ENCODE data around the gene DOCK2. TPM values are rescaled to one million over a fixed set of nuclear protein-coding genes. Genes with fewer than 3 reads are reported as not detected.

DOCK2 gene
- total and polyA plus RNA-seq, 9 of the 15 experiments (the other 6 are each of a cell fraction or from before 2014, with no cell fraction given): 4.5 to 42.6 (median 20.5) TPM

GRCh38 chr5:170117736-170118135 is 480.7 kb downstream of the DOCK2 start (continued):
- TF ChIP-seq MAFF (IDR thresholded peaks at IDR 0.05; ENCODE audit: low read length) (no peak), EGR1 (conservative IDR thresholded peaks at IDR 0.05) (no peak), CREB5 (CRISPR knock-in tag; IDR thresholded peaks at IDR 0.05) (no peak), PML (IDR thresholded peaks at IDR 0.05; ENCODE audit: low read length) (no peak), ATF1 (CRISPR knock-in tag; IDR thresholded peaks at IDR 0.05) (no peak), ATF1 (tag; IDR thresholded peaks at IDR 0.05) (no peak)

GRCh38 chr5:170120576-170120975 is 483.5 kb downstream of the DOCK2 start:
- ATAC-seq (no peak), DNase-seq (ENCODE audit: extremely low read depth in 1 of 4, low spot score in 3 of 4) (peak in 1 of 4 experiments; percentile 4), FAIRE-seq (no peak)
- H2AFZ ChIP-seq (ENCODE audit: low read depth, low read length): no peak overlapping the region
- no peak overlapping the region for H3K4me3 ChIP-seq
- no peaks in the 10 kb centered on the region for H3K9me1 ChIP-seq (ENCODE audit: control insufficient read depth, insufficient read depth, low read length)
- ChIA-PET POLR2A (no interaction called here), CTCF (ENCODE audit: low intra/inter-chr PET ratio) (no interaction called here)
- no peaks in the 10 kb centered on the region for H3K79me2 ChIP-seq (ENCODE audit: control insufficient read depth, insufficient read depth, low read length)
- BruUV-seq (replicated peaks): no TSS peak
- no peaks in the 10 kb centered on the region; a peak in 1 of 5 replicates for H3K4me1 ChIP-seq (replicated peaks in 1 of 2; ENCODE audit: control insufficient read depth in 2 of 2, insufficient read depth in 2 of 2, low read length in 2 of 2)
- no peak overlapping the region for H3K4me2 ChIP-seq (ENCODE audit: insufficient read depth, low read length)
- H3K27me3 ChIP-seq (ENCODE audit: control insufficient read depth in 2 of 2, insufficient read depth in 2 of 2, low read length in 2 of 2): peaks cover 8 to 20% of the 10 kb centered on the region in 2 experiments; a peak in 3 of 5 replicates
- no peaks in the 10 kb centered on the region for H4K20me1 ChIP-seq (replicated peaks; ENCODE audit: control insufficient read depth, insufficient read depth, low read length)
- TF ChIP-seq SMARCA4 (IDR thresholded peaks at IDR 0.05) (no peak), IRF2 (CRISPR knock-in tag; IDR thresholded peaks at IDR 0.05) (no peak), MAFG (tag; conservative IDR thresholded peaks at IDR 0.05) (peak; percentile 63), RBM15 (IDR thresholded peaks at IDR 0.05; ENCODE audit: insufficient read depth, low read length) (no peak), NFE2 (IDR thresholded peaks at IDR 0.05; ENCODE audit: low read depth) (0 out of 2 replicates have a peak, but pooled peaks have one; percentile 2)
- in situ Hi-C loops (cut with MboI) (no loop called here), intact Hi-C loops (cut with micrococcal nuclease) (no loop called here)
- no peak overlapping the region for H3K27ac ChIP-seq (ENCODE audit: extremely low read depth, low read depth, low read length)
- H3K9ac ChIP-seq (ENCODE audit: insufficient read depth in 1 of 2, low read depth in 2 of 2, low read length in 2 of 2): no peak overlapping the region
- H3K36me3 ChIP-seq (ENCODE audit: control insufficient read depth, insufficient read depth, low read length): no peaks in the 10 kb centered on the region
- WGBS (ENCODE audit: insufficient coverage, low coverage, missing lambda C conversion rate): 0% methylated on average over 2 of the region's 2 CpGs
- H3K9me3 ChIP-seq (replicated peaks; ENCODE audit: control insufficient read depth, insufficient read depth, low read depth, low read length): no peaks in the 10 kb centered on the region

All from K562 (cell line).